SK-N-SH (cell line): ENCODE results near the gene SERPINA1. TPM values are rescaled to one million over a fixed set of nuclear protein-coding genes. Genes with fewer than 3 reads are reported as not detected.

Source experiments
- CTCF ChIA-PET: fragments of 300-600, 350-600 bp; formaldehyde crosslinking; extraction: SDS; loops from one replicate; lab custom pipeline; 2021; lab: Yijun Ruan, JAX
- POLR2A ChIA-PET: fragments of 350-600 bp; sonication (Branson Sonifier 250); formaldehyde crosslinking; extraction: SDS; loops from one replicate; lab custom pipeline; 2020; ENCODE audit warnings: antibody characterized with exemption, inconsistent platforms; lab: Yijun Ruan, JAX
- DNase-seq: peaks from one replicate; pipeline ENCODE4 v3.0.0; 2012
- H2AFZ ChIP-seq: fragments of 200-600 bp; sonication (generic); 2 replicates; pipeline ENCODE4 v1.8.1; 2016; ENCODE audit warnings: antibody characterized with exemption, mild to moderate bottlenecking, low read depth
- H3F3A ChIP-seq: fragments of 200-600 bp; sonication (generic); replicated peaks from 2 replicates; pipeline ENCODE3; 2016; ENCODE audit warnings: antibody characterized with exemption, mild to moderate bottlenecking; ENCODE audit not compliant: insufficient read depth
- H3K27ac ChIP-seq, 2 experiments: fragments of 200-500 bp in 1 of 2; fragments of 200-600 bp in 1 of 2; sonication (Bioruptor generic) in 1 of 2; sonication (generic), shearing (Covaris generic) in 1 of 2; 2 replicates each; pipeline versions ENCODE4 v1.5.1 to v1.6.1; 2014 to 2016; ENCODE audit warnings: low read depth in 2 of 2, inconsistent platforms in 1 of 2, low read length in 1 of 2, mild to moderate bottlenecking in 1 of 2, mixed read lengths in 1 of 2
- H3K27me3 ChIP-seq: fragments of 200-600 bp; sonication (generic), shearing (Covaris generic); 2 replicates; pipeline ENCODE4 v1.6.1; 2016; ENCODE audit warnings: mixed run types; ENCODE audit not compliant: insufficient read depth
- H3K36me3 ChIP-seq, 2 experiments: fragments of 200-500 bp in 1 of 2; fragments of 200-600 bp in 1 of 2; sonication (Bioruptor generic) in 1 of 2; sonication (generic) in 1 of 2; replicated peaks in 1 of 2; 2 replicates each; pipeline versions ENCODE3 to v1.5.1; 2014 to 2016; ENCODE audit warnings: low read length in 1 of 2, mild to moderate bottlenecking in 1 of 2; ENCODE audit not compliant: insufficient read depth in 2 of 2, control insufficient read depth in 1 of 2
- H3K4me1 ChIP-seq, 2 experiments: fragments of 200-500 bp in 1 of 2; fragments of 200-600 bp in 1 of 2; sonication (Bioruptor generic) in 1 of 2; sonication (generic), shearing (Covaris generic) in 1 of 2; 2 replicates each; pipeline versions ENCODE4 v1.5.1 to v1.6.1; 2014 to 2016; ENCODE audit warnings: low read depth in 1 of 2, low read length in 1 of 2, mixed run types in 1 of 2; ENCODE audit not compliant: insufficient read depth in 2 of 2, control insufficient read depth in 1 of 2
- H3K4me2 ChIP-seq: fragments of 200-600 bp; sonication (generic), shearing (Covaris generic); 2 replicates; pipeline ENCODE4 v1.6.1; 2017; ENCODE audit warnings: mixed run types
- H3K4me3 ChIP-seq, 2 experiments: fragments of 200-500 bp in 1 of 2; fragments of 200-600 bp in 1 of 2; sonication (Bioruptor generic) in 1 of 2; sonication (generic), shearing (Covaris generic) in 1 of 2; 2 replicates each; pipeline versions ENCODE4 v1.5.1 to v1.8.1; 2014 to 2016; ENCODE audit warnings: low read depth in 2 of 2, inconsistent platforms in 1 of 2, low read length in 1 of 2, mild to moderate bottlenecking in 1 of 2, mixed read lengths in 1 of 2, moderate library complexity in 1 of 2
- H3K79me2 ChIP-seq: fragments of 200-600 bp; sonication (generic); 2 replicates; pipeline ENCODE4 v1.8.1; 2017; ENCODE audit warnings: mild to moderate bottlenecking; ENCODE audit not compliant: insufficient read depth
- H3K9ac ChIP-seq: fragments of 200-600 bp; sonication (generic); 2 replicates; pipeline ENCODE4 v1.6.1; 2017; ENCODE audit warnings: mixed run types
- H3K9me2 ChIP-seq: fragments of 200-600 bp; sonication (generic); 2 replicates; pipeline ENCODE4 v1.6.1; 2017; ENCODE audit warnings: mixed run types
- H3K9me3 ChIP-seq: fragments of 200-600 bp; sonication (generic); 2 replicates; pipeline ENCODE4 v1.6.1; 2017; ENCODE audit warnings: mixed run types, mild to moderate bottlenecking, moderate library complexity
- H4K20me1 ChIP-seq: fragments of 200-600 bp; sonication (generic); 2 replicates; pipeline ENCODE4 v1.6.1; 2017; ENCODE audit warnings: mild to moderate bottlenecking, mixed run types; ENCODE audit not compliant: insufficient read depth
- CHD2 ChIP-seq: fragments of 150-350 bp; IDR thresholded peaks from 2 replicates; pipeline ENCODE4 v1.6.1; 2018; ENCODE audit warnings: low read length; ENCODE audit not compliant: partially characterized antibody
- ELF1 ChIP-seq: IDR thresholded peaks from 2 replicates; pipeline ENCODE4 v1.4.0; 2012
- EP300 ChIP-seq, 2 experiments: IDR thresholded peaks; 2 replicates each; pipeline versions ENCODE4 v1.4.0 to v1.6.1; 2012; ENCODE audit warnings: borderline replicate concordance in 1 of 2, low read depth in 1 of 2, low read length in 1 of 2
- FOXJ3 ChIP-seq: sonication (generic); formaldehyde crosslinking; IDR thresholded peaks from 2 replicates; pipeline ENCODE4 v1.5.1; 2020; ENCODE audit warnings: mild to moderate bottlenecking, missing genetic modification reagents
- FOXM1 ChIP-seq: IDR thresholded peaks from 2 replicates; pipeline ENCODE4 v1.4.0; 2012; ENCODE audit warnings: low read depth, mild to moderate bottlenecking
- MEF2A ChIP-seq: IDR thresholded peaks from 2 replicates; pipeline ENCODE4 v1.4.0; 2012; ENCODE audit warnings: low read depth, borderline replicate concordance
- MXI1 ChIP-seq: IDR thresholded peaks from 2 replicates; pipeline ENCODE4 v1.6.1; 2012; ENCODE audit warnings: mild to moderate bottlenecking, low read depth, low read length, improper control_type of control experiment
- NFIC ChIP-seq: IDR thresholded peaks from 2 replicates; pipeline ENCODE4 v1.4.0; 2012; ENCODE audit warnings: borderline replicate concordance
- NRF1 ChIP-seq: IDR thresholded peaks from 2 replicates; pipeline ENCODE4 v1.6.1; 2012; ENCODE audit warnings: low read depth, mild to moderate bottlenecking, low read length
- POLR2AphosphoS5 ChIP-seq: IDR thresholded peaks from 2 replicates; pipeline ENCODE4 v1.6.1; 2012; ENCODE audit warnings: low read depth, low read length
- RAD21 ChIP-seq: IDR thresholded peaks from 2 replicates; pipeline ENCODE4 v1.6.1; 2012; ENCODE audit warnings: mild to moderate bottlenecking, low read length
- RFX5 ChIP-seq: IDR thresholded peaks from 2 replicates; pipeline ENCODE4 v1.6.1; 2012; ENCODE audit warnings: mild to moderate bottlenecking, improper control_type of control experiment, low read length
- RXRA ChIP-seq: IDR thresholded peaks from 2 replicates; pipeline ENCODE4 v1.4.0; 2012; ENCODE audit warnings: low read depth, mild to moderate bottlenecking, borderline replicate concordance
- SMC3 ChIP-seq: IDR thresholded peaks from 2 replicates; pipeline ENCODE4 v1.6.1; 2012; ENCODE audit warnings: low read depth, low read length, improper control_type of control experiment
- TAF1 ChIP-seq: IDR thresholded peaks from 2 replicates; pipeline ENCODE4 v1.6.1; 2012; ENCODE audit warnings: low read depth, mild to moderate bottlenecking, low read length, moderate library complexity, borderline replicate concordance
- TCF12 ChIP-seq: IDR thresholded peaks from 2 replicates; pipeline ENCODE4 v1.4.0; 2012
- TEAD4 ChIP-seq: IDR thresholded peaks from 2 replicates; pipeline ENCODE4 v1.4.0; 2012; ENCODE audit warnings: mild to moderate bottlenecking, borderline replicate concordance; ENCODE audit not compliant: insufficient read depth
- YY1 ChIP-seq: IDR thresholded peaks from 2 replicates; pipeline ENCODE4 v1.4.0; 2012; ENCODE audit warnings: low read depth, mild to moderate bottlenecking
- WGBS: methylation state at CpG from one replicate; pipeline ENCODE4 v1.1.6; 2017; ENCODE audit warnings: low lambda C conversion rate; 5-methylcytosine and 5-hydroxymethylcytosine counted together
- polyA plus RNA-seq, 3 experiments: library from polyadenylated mRNA; depleted of rRNA; stranded (reverse); fragments of >200 nt; gene quantifications; 2 replicates each; pipeline ENCODE4 v1.2.3, GENCODE V29; 2012
- TF ChIP-seq, protein P1 (sequence below): IDR thresholded peaks from 2 replicates; pipeline ENCODE4; 2012
- TF ChIP-seq, protein P2 (sequence below): IDR thresholded peaks from 2 replicates; pipeline ENCODE4 v1.4.0; 2012; ENCODE audit warnings: low read depth, borderline replicate concordance
- TF ChIP-seq, protein P3 (sequence below): fragments of 150-350 bp; IDR thresholded peaks from 2 replicates; pipeline ENCODE4 v1.6.1; 2017; ENCODE audit warnings: antibody characterized with exemption, low read length, low read depth, borderline replicate concordance
- TF ChIP-seq, protein P4 (sequence below): fragments of 200-600 bp; sonication (generic); IDR thresholded peaks from 2 replicates; pipeline ENCODE4 v1.6.1; 2017; ENCODE audit warnings: antibody characterized with exemption, mild to moderate bottlenecking, moderate library complexity
- TF ChIP-seq, protein P5 (sequence below): fragments of 150-350 bp; IDR thresholded peaks from 2 replicates; pipeline ENCODE4 v1.6.1; 2016; ENCODE audit warnings: mild to moderate bottlenecking, low read depth, low read length

SERPINA1 gene
- polyA plus RNA-seq, 1 of the 3 experiments (the other 2 are of a cell fraction): 11.3 TPM

DNA sequence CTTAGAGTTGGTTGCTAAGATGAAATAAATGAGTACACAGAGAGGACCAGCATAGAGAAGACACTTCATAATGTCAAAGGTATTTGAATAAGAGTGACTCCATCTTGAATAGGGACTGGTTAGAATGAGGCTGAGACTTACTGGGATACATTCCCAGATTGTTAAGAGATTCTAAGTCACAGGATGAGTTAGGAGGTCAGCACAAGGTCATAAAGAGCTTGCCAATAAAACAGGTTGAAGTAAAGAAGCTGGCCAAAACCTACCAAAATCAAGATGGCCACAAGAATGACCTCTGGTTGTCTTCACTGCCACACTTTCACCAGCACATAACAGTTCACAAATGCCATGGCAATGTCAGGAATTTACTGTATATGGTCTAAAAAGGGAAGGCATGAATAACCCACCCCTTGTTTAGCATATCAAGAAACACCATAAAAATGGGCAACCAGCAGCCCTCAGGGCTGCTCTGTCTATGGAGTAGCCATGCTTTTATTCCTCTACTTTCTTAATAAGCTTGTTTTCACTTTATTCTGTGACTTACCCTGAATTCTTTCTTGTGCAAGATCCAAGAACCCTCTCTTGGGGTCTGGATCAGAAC, 8.3 kb upstream of the SERPINA1 start:
- Histone ChIP-seq H3K9ac (no peak overlapping the region), H3K9me2 (no peaks in the 10 kb centered on the region), H4K20me1 (no peaks in the 10 kb centered on the region), H3F3A (peaks cover 8% of the 10 kb centered on the region), H3K4me1 (peaks cover 0 to 22% of the 10 kb centered on the region in 2 experiments; a peak in 1 of 4 replicates), H3K79me2 (no peaks in the 10 kb centered on the region), H3K36me3 (no peaks in the 10 kb centered on the region), H3K4me2 (no peak overlapping the region), H2AFZ (no peak overlapping the region)
- CTCF ChIA-PET: no interaction called here
- POLR2A ChIA-PET: no interaction called here
- no peak for DNase-seq
- no peak for TF ChIP-seq TCF12
- TF ChIP-seq, protein P1, sequence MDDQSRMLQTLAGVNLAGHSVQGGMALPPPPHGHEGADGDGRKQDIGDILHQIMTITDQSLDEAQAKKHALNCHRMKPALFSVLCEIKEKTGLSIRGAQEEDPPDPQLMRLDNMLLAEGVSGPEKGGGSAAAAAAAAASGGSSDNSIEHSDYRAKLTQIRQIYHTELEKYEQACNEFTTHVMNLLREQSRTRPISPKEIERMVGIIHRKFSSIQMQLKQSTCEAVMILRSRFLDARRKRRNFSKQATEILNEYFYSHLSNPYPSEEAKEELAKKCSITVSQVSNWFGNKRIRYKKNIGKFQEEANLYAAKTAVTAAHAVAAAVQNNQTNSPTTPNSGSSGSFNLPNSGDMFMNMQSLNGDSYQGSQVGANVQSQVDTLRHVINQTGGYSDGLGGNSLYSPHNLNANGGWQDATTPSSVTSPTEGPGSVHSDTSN: no peak
- no peak for TF ChIP-seq RXRA
- no peak for TF ChIP-seq FOXJ3 (CRISPR knock-in tag)
- TF ChIP-seq YY1: no peak; the same call in 1 of the 2 replicates
- TF ChIP-seq, protein P2, sequence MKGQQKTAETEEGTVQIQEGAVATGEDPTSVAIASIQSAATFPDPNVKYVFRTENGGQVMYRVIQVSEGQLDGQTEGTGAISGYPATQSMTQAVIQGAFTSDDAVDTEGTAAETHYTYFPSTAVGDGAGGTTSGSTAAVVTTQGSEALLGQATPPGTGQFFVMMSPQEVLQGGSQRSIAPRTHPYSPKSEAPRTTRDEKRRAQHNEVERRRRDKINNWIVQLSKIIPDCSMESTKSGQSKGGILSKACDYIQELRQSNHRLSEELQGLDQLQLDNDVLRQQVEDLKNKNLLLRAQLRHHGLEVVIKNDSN: no peak
- TF ChIP-seq, all 33 proteins: peak for 0
- no peaks in the 10 kb centered on the region for H3K9me3 ChIP-seq
- H3K27me3 ChIP-seq: no peaks in the 10 kb centered on the region
- H3K27ac ChIP-seq: no peak overlapping the region
- H3K4me3 ChIP-seq: no peak overlapping the region

DNA sequence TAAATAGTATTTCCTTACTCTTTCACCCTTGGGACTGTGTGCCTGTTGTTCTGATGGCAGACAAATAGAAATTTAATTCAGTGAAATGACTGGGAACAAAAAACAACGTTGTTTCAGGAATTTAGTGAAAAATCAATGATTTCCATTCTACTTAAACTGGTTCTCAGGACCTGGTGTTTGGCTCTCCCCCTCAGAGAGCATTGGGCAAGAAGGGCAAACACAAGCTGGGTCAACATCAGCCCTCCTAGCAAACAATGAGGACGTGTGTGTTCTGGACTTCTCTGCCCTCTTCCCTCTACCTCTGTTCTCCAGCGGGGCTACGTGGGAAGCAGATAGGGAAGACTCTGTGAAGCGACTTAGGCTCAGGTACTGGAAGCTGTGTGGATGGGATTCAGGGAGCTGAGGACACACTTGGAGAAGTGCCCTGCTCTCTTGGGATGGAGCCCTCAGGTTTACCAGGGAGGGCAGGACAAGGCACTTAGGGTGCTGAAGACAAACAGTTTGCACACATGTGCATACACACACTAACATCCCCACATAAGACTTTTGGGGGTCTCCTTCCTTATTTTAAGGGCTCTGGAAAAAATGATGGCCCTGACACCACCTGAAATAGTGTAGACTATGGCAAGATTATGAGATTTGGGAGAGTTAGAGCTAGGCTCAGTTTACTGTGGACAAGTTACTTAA, 7.6 kb upstream of the SERPINA1 start:
- Histone ChIP-seq H2AFZ (no peak overlapping the region; the same call in 1 of the 2 replicates), H3K9ac (no peak overlapping the region), H4K20me1 (no peaks in the 10 kb centered on the region), H3F3A (peaks cover 8% of the 10 kb centered on the region), H3K4me3 (no peak overlapping the region), H3K4me2 (no peak overlapping the region), H3K36me3 (no peaks in the 10 kb centered on the region), H3K9me3 (no peaks in the 10 kb centered on the region), H3K27me3 (no peaks in the 10 kb centered on the region), H3K9me2 (no peaks in the 10 kb centered on the region), H3K27ac (no peak overlapping the region), H3K79me2 (no peaks in the 10 kb centered on the region), H3K4me1 (peaks cover 0 to 22% of the 10 kb centered on the region in 2 experiments; a peak in 1 of 4 replicates)
- DNase-seq: no peak
- ChIA-PET CTCF (no interaction called here), POLR2A (no interaction called here)
- WGBS: 56% methylated on average over 5 of the region's 5 CpGs
- TF ChIP-seq NRF1 (no peak), NFIC (no peak), ELF1 (no peak), FOXM1 (no peak), SMC3 (no peak), CHD2 (no peak), TAF1 (no peak), RFX5 (no peak), TEAD4 (no peak), POLR2AphosphoS5 (no peak), MEF2A (no peak), MXI1 (no peak), EP300 (IDR thresholded peaks at IDR 0.05; ENCODE audit: borderline replicate concordance in 1 of 2, low read depth in 1 of 2, low read length in 1 of 2) (no peak), RAD21 (no peak)
- TF ChIP-seq, protein P3, sequence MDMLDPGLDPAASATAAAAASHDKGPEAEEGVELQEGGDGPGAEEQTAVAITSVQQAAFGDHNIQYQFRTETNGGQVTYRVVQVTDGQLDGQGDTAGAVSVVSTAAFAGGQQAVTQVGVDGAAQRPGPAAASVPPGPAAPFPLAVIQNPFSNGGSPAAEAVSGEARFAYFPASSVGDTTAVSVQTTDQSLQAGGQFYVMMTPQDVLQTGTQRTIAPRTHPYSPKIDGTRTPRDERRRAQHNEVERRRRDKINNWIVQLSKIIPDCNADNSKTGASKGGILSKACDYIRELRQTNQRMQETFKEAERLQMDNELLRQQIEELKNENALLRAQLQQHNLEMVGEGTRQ: no peak
- TF ChIP-seq, protein P4, sequence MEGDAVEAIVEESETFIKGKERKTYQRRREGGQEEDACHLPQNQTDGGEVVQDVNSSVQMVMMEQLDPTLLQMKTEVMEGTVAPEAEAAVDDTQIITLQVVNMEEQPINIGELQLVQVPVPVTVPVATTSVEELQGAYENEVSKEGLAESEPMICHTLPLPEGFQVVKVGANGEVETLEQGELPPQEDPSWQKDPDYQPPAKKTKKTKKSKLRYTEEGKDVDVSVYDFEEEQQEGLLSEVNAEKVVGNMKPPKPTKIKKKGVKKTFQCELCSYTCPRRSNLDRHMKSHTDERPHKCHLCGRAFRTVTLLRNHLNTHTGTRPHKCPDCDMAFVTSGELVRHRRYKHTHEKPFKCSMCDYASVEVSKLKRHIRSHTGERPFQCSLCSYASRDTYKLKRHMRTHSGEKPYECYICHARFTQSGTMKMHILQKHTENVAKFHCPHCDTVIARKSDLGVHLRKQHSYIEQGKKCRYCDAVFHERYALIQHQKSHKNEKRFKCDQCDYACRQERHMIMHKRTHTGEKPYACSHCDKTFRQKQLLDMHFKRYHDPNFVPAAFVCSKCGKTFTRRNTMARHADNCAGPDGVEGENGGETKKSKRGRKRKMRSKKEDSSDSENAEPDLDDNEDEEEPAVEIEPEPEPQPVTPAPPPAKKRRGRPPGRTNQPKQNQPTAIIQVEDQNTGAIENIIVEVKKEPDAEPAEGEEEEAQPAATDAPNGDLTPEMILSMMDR: no peak
- TF ChIP-seq, protein P5, sequence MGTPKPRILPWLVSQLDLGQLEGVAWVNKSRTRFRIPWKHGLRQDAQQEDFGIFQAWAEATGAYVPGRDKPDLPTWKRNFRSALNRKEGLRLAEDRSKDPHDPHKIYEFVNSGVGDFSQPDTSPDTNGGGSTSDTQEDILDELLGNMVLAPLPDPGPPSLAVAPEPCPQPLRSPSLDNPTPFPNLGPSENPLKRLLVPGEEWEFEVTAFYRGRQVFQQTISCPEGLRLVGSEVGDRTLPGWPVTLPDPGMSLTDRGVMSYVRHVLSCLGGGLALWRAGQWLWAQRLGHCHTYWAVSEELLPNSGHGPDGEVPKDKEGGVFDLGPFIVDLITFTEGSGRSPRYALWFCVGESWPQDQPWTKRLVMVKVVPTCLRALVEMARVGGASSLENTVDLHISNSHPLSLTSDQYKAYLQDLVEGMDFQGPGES: no peak
